ENCODE results near the gene JAKMIP1.

The JAKMIP1 gene

DNA sequence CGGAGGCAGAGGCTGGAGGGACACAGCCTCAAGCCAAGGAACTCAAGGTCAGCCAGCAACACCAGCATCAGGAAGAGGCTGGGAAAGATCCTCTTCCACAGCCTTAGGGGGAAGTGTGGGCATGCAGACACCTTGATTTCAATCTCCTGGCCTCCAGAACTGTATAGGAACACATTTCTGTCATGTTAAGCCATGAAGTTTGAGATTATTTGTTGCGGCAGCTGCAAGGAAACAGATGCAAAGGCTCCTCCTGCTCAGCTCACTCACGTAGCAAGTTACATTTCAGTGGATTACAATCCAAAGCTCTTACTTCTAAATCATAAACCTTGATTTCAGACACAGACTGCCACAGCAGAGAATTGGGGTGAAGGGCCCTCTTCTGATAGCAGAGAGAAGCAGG, 113.5 kb downstream of the JAKMIP1 start:
- no peak for DNase-seq

DNA sequence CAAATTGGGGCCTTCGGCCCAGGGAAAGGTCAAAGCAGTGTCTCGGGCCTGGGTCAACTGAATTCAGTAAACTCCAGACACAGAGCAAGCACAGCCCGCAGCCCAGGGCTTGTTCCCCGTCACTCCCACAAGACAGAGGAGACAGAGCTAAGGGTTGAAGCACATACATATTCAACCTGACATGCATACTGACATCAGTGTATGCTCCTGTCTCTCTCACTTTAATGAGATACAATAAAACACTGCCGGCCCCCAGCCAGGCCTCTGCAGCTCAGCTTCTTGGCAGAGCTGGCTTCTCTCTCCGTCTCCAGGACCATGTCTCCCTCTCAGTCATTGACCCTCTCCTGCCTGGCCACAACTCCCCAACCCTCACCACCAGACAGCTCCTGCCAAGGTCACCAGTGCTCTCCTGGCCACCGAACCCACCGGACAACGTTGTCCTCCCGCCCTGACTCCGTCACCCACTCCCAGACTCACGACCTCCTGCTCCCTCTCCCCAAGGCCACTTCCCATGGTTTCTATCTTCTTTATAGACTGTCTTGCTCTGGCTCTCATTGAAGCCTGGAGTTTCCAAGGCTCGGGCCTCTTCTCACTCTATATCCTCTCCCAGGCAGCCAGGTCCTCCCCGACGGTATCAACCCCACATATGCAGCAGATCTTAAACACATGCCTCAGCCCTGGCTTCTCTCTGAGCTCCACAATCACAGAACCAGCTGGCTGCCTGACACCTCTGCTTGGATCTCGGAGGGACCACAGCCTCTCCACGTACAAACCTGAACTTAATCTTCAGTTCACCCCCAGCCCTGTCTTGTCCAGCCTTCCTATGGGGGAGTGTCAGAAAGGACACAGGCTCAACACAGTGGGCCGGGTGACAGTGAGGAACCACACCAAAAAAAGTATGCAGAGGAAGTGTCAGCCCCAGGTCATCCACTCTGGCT, 114.4 kb downstream of the JAKMIP1 start:
- no peak for DNase-seq

- DNase-seq = no peak
These were observed 115.2 kb downstream of the JAKMIP1 start for GRCh38 chr4:6085028-6085690.

DNA sequence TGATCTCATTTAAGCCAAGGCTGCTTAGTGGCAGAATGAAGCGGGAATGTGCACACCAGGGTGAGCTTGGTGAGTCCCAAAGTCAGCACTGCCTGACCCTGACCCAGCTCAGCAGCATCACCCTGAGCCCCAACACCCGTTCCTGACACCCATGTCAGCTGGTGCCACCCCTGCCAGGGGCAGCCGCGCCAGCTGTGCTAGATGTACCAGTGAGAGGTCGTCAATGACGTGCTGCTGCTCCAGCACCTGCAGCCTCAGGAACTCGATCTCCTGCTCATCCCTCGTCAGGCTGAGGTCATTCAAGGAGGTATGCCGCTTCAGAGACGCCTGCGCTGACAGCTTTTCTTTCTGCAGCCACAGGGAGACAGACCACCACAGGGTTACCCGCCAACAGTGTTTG, 120.4 kb downstream of the JAKMIP1 start:
- no peak for DNase-seq

- no peak for DNase-seq
These were observed 121.8 kb downstream of the JAKMIP1 start for GRCh38 chr4:6078560-6078959.

GRCh38 chr4:6076391-6076790, 124.0 kb downstream of the JAKMIP1 start:
- no peak for DNase-seq

GRCh38 chr4:6074758-6075157, 125.6 kb downstream of the JAKMIP1 start:
- no peak for DNase-seq

DNA sequence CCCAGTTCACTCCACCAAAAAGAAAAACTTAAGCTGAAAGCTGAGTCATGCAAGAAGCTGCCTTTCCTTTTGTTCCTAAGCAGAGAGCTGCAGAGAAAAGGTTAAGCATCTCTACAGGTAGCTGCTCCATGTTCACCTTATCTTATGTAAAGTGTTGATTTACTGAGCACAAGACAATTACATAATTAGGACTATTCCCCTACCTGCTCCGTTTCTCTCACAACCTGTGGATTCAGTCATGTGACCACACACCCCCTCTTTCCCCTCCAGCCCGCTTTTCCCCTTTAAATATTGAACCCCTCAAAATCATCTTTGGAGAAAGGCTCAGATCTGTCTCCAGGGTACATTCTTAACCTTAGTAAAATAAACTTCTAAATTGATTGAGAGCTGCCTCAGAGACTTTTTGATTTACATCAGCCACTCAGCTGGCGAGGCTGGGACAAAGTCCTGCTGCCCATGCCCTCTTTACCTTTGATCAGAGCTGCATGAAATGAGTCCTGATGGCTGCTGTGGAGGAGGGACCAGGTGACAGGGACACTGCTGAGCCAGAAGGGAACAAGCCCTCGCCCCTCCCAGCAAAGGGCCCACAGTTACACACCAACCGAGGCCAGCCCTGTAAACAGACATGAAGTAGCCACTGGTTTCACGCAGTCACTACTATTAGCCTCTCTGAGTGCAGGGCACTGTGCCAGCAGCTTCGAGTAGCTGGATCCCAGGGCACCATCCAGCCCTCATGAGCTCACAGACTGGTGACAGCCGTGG, 128.2 kb downstream of the JAKMIP1 start:
- no peak for DNase-seq

- no peak for DNase-seq
These were observed 129.0 kb downstream of the JAKMIP1 start for GRCh38 chr4:6071191-6071958.

GRCh38 chr4:6069845-6070709, 130.3 kb downstream of the JAKMIP1 start:
- no peak for DNase-seq

- DNase-seq = no peak
These were observed 131.4 kb downstream of the JAKMIP1 start for GRCh38 chr4:6068986-6069385.

DNA sequence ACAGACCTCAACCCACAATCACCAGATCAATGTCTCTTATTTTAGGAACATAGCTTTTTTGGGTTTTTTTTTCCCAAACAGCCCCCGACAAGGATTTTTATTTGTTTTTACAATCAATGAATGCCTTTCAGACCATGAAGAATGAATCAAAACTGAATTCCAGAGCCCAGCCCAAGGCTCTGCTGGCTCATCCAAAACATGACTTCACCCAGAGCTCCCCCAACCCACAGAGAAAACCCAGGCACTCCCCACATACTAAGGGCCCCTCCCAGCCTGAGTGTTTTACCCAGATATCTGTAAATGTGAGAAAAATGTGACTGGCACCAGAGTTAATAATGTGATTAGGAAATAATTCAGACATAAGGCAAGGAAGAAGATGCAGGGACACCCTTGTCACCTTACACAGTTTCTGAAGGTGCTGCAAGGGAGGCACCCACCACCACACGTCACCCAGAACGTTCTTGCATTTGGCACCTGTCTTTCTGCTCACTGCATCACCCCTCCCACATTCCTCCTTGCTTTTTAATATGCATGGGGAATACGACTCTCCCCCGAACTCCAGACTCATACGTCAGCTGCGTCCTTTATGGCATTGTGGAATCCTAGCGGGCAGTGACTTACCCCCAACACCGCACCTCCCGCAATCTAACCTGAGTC, 134.3 kb downstream of the JAKMIP1 start:
- no peak for DNase-seq

DNA sequence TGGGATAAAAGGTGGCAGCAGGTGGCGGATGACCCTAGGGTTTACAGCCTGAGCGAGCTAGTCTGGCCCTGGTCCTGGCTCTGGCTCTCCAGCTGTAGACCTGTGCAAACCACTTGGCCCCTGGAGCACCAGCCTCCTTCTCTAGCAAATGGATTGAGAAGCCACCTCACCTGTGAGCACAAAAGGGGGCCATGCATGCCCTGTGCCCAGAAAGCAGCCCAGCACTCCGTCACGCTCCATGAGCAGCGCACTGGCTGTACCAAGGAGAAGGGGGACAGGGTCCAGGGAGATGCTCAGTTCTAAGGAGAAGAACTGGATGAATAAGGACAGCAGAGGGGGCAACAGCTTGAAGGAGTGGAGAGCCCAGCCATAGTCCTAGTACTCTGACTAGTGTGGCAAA, 135.2 kb downstream of the JAKMIP1 start:
- DNase-seq = no peak

- DNase-seq = no peak
These were observed 136.0 kb downstream of the JAKMIP1 start for GRCh38 chr4:6064383-6064782.

DNA sequence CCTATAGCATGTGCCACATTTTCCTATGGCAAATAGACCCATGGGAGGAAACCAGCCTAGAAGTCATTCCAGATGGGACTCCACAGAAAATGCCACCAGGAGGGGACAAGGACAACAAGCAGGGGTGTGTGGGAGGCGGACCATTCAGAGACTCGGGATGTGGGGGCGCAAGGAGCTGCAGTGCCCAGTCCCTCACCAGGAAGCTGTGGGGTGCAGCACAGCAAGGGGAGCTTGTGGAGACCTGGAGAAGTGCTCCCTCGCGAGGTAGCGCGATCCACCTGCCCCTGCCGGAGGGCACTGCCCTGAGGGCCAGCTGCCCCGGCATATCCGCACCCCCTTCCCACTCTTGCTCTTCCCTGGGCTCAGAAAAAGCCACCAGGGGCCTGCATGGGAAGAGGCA, 136.7 kb downstream of the JAKMIP1 start:
- DNase-seq = no peak

- no peak for DNase-seq
These were observed 138.2 kb downstream of the JAKMIP1 start for GRCh38 chr4:6062133-6062532.

GRCh38 chr4:6059375-6059805, 141.0 kb downstream of the JAKMIP1 start:
- DNase-seq = no peak

GRCh38 chr4:6058531-6059374, 141.6 kb downstream of the JAKMIP1 start:
- DNase-seq = no peak

DNA sequence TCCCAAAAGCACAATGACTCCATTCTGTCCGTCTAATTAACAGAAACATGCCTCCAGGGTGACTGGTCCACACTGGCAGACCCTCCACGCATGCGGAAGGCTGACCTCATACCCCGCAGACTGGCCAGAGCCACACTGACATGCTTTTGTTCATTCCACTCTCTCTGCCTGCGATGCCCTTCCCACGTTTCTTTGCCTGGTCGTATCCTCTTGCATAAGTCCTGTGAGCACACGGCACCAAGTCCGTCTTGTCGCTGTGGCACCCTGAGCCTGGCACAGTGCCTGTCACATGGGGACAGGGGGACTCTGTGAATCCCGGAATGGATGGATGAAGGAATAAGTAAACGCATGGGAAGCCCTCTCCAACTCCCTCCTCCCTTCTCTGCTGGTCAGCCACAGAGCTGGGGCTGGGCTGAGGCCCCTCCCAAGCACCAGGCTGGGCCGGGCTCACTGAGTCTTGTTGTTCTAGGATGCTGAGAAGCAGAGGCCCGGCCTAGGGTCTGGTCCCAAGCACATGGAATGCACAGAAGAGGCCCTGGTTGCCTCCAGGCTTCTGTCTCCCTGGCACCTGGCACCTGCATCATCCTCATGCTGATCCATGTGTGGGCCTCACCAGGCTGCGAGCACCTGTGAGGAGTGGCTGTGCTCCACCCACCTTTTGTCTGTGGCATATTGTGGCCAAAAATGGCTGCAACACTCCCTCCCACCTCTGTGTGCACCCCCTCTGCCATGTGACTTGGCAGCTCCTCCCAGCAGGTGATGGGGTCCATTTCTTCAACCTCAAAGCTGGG, 143.2 kb downstream of the JAKMIP1 start:
- DNase-seq = no peak
